GM19468 (cell line): ENCODE measurements around the gene LARP7.

ENCODE experiments used
- ATAC-seq: cut with Tn5 transposase; IDR thresholded peaks from one replicate; pipeline ENCODE4 v1.9.1; 2021; ENCODE audit warnings: mild to moderate bottlenecking, moderate library complexity, moderate number of reproducible peaks; ENCODE audit not compliant: unreplicated experiment; ENCODE audit errors: extremely low read depth

Gene LARP7

DNA sequence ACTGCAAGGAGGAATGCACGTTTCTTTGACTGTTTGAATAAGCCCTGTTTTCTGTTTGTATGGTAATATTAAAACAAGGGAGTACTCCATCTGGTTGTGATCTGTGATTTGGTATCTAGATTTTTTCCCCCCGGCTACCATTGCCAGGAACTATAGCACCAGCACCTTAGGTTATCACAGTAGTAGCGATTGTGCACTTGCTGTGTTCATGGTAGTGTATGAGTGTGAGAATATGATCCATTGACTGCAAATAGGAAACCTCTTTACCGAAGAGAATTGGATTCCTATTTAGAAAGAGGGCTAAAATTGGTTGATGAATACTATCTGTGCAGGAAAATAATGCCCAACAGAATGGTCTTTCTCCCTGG is 69.9 kb downstream of the LARP7 start:
- no peak for ATAC-seq
